Hippocampal formation (tissue), 2 donors: ENCODE data around the gene USP20.

Experiments
- DNase-seq, 2 donors: peaks; one replicate each; lab custom pipeline; 2025; lab: John Stamatoyannopoulos, UW

Gene USP20

GRCh38 chr9:129875181-129875611, 39.9 kb downstream of the USP20 start:
- no peak for DNase-seq

DNA sequence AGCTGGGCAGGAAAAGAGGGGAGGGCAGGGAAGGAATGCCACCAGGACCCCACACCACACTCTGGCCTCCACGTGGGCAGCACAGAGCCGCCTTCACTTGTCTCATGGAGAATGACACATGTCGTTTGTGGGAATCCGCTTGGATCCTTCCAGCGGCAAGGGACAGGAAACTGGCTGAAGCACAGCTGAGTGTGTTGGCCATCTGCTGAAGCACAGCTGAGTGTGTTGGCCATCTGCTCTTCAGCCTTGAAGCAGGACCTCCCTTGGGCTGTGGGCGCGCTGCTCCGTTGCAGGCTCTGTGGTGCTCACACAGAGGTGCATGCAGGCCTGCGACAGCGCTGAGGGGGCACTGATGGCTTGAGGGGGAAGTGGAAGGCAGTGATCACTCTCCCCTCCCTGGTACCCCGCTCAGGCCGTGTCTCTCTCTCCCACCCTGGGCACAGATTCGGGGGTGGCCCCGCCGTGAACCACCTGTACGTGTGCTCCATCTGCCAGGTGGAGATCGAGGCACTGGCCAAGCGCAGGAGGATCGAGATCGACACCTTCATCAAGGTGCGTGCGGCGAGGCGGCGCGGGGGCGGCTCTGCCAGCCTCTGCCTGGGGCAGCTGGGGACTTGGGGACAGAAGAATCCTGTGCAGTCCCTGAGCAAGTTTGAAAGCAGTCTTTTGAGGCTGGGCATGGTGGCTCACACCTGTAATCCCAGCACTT, 40.6 kb downstream of the USP20 start:
- no peak for DNase-seq

GRCh38 chr9:129876815-129877214, 41.6 kb downstream of the USP20 start:
- DNase-seq = no peak

DNA sequence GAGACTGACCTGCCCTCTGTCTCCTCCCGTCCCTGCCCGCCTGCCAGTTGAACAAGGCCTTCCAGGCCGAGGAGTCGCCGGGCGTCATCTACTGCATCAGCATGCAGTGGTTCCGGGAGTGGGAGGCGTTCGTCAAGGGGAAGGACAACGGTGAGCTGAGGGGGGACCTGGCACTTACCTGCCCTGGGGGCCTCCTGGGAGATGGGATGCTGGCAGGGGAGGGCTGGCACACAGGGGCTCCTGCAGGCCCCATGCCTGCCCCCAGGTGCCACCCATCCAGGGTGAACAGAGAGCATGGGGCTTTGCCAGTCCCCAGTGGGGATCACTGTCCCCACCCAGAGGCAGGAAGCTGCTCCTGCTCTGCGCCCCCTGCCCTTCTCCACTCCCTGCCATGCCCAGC, 43.0 kb downstream of the USP20 start:
- DNase-seq = no peak

- no peak for DNase-seq
These were observed 43.9 kb downstream of the USP20 start for GRCh38 chr9:129879103-129879699.

DNA sequence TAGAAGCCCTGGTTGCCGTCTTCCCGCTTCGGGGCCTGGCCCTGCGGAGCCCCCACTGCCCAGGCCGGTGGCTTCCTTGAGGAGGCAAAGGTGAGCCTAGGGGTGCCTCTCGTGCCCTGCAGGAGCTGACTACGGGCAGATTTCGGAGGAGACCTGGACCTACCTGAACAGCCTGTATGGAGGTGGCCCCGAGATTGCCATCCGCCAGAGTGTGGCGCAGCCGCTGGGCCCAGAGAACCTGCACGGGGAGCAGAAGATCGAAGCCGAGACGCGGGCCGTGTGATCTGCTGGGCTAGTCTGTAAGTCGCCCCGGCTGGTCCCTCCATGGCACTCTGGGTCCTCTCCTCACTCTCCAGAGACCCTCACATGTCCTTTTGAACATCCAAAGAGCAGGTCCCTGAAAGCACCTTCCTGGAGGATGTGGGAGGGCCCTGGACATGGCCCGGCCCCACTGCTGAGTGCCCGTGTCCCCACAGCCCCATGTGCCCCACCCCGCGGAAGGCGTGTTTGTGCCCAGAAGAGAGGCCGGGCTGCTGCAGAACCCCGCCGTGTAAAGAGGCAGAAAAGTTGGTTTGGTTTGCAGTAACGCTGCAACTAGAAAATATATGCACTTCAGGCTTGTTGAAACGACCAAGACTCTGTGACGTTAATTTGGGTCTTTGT, 44.9 kb downstream of the USP20 start:
- no peak for DNase-seq

DNA sequence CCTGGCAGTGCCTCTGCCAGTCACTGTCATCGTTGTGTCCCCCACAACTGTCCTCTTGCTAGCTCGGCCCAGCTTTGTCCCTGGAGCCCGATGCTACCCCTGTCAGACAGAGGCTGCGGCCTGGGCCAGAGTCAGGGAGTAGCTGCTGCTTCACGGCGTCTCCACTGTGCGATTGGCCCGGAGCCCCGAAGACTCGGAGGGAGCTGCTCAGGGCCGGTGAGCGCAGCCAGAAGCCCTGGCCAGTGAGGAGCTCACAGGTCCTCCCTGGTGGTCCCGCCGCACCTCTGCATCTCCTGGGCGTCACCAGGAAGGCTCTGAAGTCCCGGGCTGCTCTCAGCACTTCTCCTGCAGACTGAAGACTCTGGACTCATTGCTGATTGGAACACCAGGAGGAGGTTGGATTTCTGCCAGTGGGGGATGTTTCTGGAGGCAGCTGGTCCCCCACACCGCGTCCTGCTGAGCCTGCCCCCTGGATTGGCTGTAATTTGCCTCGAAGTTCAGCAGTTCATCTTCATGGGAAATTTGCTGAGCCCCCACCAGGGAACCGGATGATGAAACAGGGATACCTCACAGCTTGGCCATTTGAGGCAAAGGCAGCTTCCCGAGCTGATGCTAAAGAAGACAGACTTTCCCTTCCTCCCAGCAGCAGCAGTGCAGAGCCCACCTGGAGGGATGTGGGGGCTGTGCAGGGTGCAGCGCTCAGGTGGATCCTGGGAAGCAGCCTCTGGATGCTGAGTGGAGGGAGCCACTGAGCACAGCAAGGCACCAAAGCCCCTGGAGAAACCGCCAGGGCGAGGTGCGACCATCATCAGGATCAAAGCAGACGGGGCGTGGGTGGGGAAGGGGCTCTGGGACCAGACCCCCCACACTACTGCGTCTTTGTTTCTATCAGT, 45.6 kb downstream of the USP20 start:
- DNase-seq = no peak

GRCh38 chr9:129881547-129882324, 46.5 kb downstream of the USP20 start:
- DNase-seq = no peak

DNA sequence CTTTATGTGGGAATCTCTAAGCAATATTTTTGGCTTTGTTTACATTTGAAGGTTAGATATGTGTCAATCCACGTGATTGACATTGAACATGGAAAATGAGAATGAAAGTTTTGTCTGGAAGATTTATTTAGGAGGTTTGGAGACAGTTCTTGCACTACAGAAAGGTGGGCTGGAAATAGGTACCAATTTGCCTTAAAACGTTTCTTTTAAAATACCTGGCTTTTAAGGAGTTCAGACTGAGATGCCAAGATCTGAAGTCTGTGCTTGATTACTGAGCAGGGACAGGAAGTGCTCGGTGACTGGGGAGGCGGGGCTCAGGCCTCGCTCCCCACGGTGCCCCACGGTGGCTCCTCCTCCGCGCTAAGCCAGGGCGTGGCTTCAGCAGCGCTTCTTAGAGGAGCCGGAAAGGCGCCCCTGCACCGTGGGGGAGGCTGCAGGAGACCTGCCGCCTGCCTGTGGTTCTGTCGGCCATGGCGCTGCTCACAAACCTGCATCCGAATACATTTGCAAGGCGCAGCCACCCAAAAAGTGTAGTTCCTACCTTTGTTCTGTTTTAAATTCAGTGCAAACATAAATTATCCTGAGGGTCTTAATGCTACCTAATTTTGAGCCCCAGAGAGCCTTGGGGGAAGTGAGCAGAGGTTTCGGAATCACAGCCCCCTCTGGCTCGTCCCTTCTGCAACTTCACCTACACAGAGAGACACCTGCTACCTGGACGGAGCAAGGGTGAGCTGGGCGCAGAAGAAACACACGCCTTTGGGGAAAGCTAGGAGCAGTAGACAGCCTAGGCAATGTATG, 49.2 kb downstream of the USP20 start:
- peak; percentile 63 to 68 for DNase-seq

GRCh38 chr9:129885018-129885669, 49.9 kb downstream of the USP20 start:
- DNase-seq = no peak

GRCh38 chr9:129885670-129886106, 50.4 kb downstream of the USP20 start:
- peak; percentile 74 to 87 for DNase-seq

- DNase-seq = peak in 1 of 2 donors; percentile 34
These were observed 51.2 kb downstream of the USP20 start for GRCh38 chr9:129886226-129887174.

DNA sequence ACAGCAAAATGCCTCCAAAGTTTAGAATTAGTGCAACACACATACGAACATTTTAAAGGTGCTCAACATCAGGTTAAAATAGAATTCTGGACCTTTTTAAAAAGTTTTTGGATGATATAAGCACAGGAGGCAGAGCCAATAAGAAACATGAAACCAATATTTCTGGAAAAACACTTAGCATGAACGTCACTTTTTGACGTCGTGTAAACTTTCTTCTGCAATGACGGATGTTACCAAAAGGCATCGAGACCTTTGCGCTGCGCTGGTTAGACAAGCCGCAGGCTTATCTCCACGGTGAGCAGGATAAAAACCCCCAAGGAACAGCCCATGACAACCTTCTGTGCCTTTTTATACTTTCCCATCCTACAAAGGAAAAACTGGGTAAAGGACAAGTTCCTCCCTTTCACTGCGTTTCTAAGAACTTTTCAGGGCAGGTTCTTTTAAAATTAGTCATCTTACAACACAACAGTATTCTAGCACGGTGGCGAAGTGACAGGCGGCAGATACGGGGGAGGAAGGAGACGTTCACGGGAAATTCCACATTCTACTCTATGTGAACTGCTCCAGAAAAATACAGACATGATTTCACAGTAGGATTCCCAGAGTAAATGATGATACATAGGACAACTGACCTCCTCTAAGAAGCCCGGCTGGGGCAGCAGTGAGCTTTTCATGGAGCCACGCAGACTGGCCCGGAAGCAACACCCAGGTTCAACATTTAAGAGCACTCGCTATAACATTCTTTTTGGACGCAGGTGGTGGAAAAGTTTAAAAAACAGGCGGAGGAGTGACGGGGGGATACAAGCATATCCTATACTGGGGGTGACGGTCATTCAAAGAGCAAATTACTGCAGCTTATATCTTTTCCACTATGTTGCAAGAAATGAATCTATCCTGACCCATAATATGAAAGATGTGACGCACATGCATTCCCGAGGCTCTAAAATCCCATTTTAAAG, 52.4 kb downstream of the USP20 start:
- no peak for DNase-seq

- DNase-seq = no peak
These were observed 53.2 kb downstream of the USP20 start for GRCh38 chr9:129888293-129889121.

DNA sequence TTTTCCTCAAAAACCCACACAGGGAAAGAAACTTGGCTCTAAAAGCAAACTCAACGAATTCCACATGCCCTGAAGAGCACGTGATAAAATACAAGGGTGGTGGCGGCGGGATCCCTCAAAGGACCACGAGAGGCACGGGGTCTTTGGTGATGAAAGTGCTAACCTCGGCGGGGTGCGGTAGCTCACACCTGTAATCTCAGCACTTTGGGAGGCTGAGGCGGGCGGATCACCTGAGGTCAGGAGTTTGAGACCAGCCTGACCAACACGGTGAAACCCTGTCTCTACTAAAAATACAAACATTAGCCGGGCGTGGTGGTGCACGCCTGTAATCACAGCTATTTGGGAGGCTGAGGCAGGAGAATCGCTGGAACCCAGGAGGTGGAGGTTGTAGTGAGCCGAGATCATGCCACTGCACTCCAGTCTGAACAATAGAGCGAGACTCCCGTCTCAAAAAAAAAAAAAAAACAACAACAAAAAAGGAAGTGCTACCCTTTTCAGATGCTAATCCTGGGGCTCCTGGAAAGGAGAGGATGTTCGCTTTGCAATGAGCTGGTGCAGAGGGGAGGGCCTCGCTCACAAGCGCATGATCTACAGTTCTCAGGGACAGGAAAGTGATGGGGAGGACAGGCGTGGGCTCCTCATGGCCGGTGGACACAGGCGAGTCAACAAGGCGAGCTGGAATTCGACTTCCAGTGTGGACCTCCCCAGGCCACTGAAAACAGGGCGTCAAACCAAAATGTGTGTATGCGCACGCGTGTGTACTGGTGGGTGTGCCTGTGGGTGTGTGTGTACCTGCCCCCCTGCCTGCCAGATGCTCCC, 54.1 kb downstream of the USP20 start:
- DNase-seq = no peak
